ENCODE data around the gene OR1I1.

OR1I1 gene

GRCh38 chr19:15108145-15108844 lies 26.3 kb downstream of the OR1I1 start:
- no peak for DNase-seq (ENCODE audit: insufficient read length, low spot score)
- no peak for TF ChIP-seq TAF1 (IDR thresholded peaks at IDR 0.05; ENCODE audit: low read depth, low read length)
- no peak for TF ChIP-seq POLR2AphosphoS5 (IDR thresholded peaks at IDR 0.05; ENCODE audit: low read depth, low read length)
- no peak for TF ChIP-seq POU2F2 (IDR thresholded peaks at IDR 0.05; ENCODE audit: low read depth, low read length)
- TF ChIP-seq PAX5 (IDR thresholded peaks at IDR 0.05; ENCODE audit: insufficient read depth, low read length, severe bottlenecking), result no peak
- no peak for TF ChIP-seq POLR2A (IDR thresholded peaks at IDR 0.05; ENCODE audit: low read depth, low read length)
- no peak for TF ChIP-seq SPI1 (IDR thresholded peaks at IDR 0.05; ENCODE audit: low read depth, low read length)
- FAIRE-seq, result no peak

- DNase-seq (ENCODE audit: insufficient read length, low spot score), result no peak
- TF ChIP-seq TAF1 (IDR thresholded peaks at IDR 0.05; ENCODE audit: low read depth, low read length) (no peak), SPI1 (IDR thresholded peaks at IDR 0.05; ENCODE audit: low read depth, low read length) (no peak), POLR2A (IDR thresholded peaks at IDR 0.05; ENCODE audit: low read depth, low read length) (no peak), POLR2AphosphoS5 (IDR thresholded peaks at IDR 0.05; ENCODE audit: low read depth, low read length) (no peak), POU2F2 (IDR thresholded peaks at IDR 0.05; ENCODE audit: low read depth, low read length) (no peak), PAX5 (IDR thresholded peaks at IDR 0.05; ENCODE audit: insufficient read depth, low read length, severe bottlenecking) (no peak)
- no peak for FAIRE-seq
Measured at GRCh38 chr19:15108845-15109767, 27.1 kb downstream of the OR1I1 start.

- FAIRE-seq (no peak), DNase-seq (ENCODE audit: insufficient read length, low spot score) (no peak)
- no peak for TF ChIP-seq POU2F2 (IDR thresholded peaks at IDR 0.05; ENCODE audit: low read depth, low read length)
- TF ChIP-seq SPI1 (IDR thresholded peaks at IDR 0.05; ENCODE audit: low read depth, low read length), result no peak
- TF ChIP-seq POLR2AphosphoS5 (IDR thresholded peaks at IDR 0.05; ENCODE audit: low read depth, low read length), result no peak
- no peak for TF ChIP-seq TAF1 (IDR thresholded peaks at IDR 0.05; ENCODE audit: low read depth, low read length)
- no peak for TF ChIP-seq PAX5 (IDR thresholded peaks at IDR 0.05; ENCODE audit: insufficient read depth, low read length, severe bottlenecking)
- no peak for TF ChIP-seq POLR2A (IDR thresholded peaks at IDR 0.05; ENCODE audit: low read depth, low read length)
Measured at GRCh38 chr19:15109768-15110417, 27.9 kb downstream of the OR1I1 start.

GRCh38 chr19:15110418-15110815 lies 28.4 kb downstream of the OR1I1 start:
- DNase-seq (ENCODE audit: insufficient read length, low spot score) (no peak), FAIRE-seq (no peak)
- TF ChIP-seq POLR2A (IDR thresholded peaks at IDR 0.05; ENCODE audit: low read depth, low read length) (no peak), SPI1 (IDR thresholded peaks at IDR 0.05; ENCODE audit: low read depth, low read length) (no peak), POU2F2 (IDR thresholded peaks at IDR 0.05; ENCODE audit: low read depth, low read length) (no peak), POLR2AphosphoS5 (IDR thresholded peaks at IDR 0.05; ENCODE audit: low read depth, low read length) (no peak), TAF1 (IDR thresholded peaks at IDR 0.05; ENCODE audit: low read depth, low read length) (no peak), PAX5 (IDR thresholded peaks at IDR 0.05; ENCODE audit: insufficient read depth, low read length, severe bottlenecking) (no peak)

DNA sequence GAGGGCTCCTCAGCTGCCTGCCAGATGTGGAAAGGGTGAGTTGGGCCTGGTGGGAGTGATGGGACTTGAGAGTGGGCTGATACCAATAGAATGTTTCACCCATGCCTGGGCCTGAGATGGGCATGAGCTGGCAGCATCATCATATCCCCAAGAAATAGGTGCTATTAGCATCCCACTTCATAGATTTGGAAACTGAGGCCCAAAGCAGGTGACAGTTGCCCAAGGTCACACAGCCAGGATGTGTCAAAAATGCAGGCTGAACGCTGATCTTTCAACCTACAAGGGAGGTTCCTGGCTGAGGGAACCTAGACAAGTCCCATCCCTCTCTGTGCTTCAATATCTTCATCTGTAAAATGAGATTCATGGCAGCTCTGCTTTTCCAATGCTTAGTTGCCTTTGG lies 29.7 kb downstream of the OR1I1 start:
- TF ChIP-seq POLR2A (IDR thresholded peaks at IDR 0.05; ENCODE audit: low read depth, low read length), result no peak
- TF ChIP-seq POLR2AphosphoS5 (IDR thresholded peaks at IDR 0.05; ENCODE audit: low read depth, low read length), result no peak
- no peak for TF ChIP-seq PAX5 (IDR thresholded peaks at IDR 0.05; ENCODE audit: insufficient read depth, low read length, severe bottlenecking)
- no peak for TF ChIP-seq POU2F2 (IDR thresholded peaks at IDR 0.05; ENCODE audit: low read depth, low read length)
- no peak for TF ChIP-seq SPI1 (IDR thresholded peaks at IDR 0.05; ENCODE audit: low read depth, low read length)
- TF ChIP-seq TAF1 (IDR thresholded peaks at IDR 0.05; ENCODE audit: low read depth, low read length), result no peak
- DNase-seq (ENCODE audit: insufficient read length, low spot score), result no peak
- no peak for FAIRE-seq

GRCh38 chr19:15112385-15112784 lies 30.4 kb downstream of the OR1I1 start:
- DNase-seq (ENCODE audit: insufficient read length, low spot score) (no peak), FAIRE-seq (no peak)
- TF ChIP-seq POLR2AphosphoS5 (IDR thresholded peaks at IDR 0.05; ENCODE audit: low read depth, low read length) (no peak), PAX5 (IDR thresholded peaks at IDR 0.05; ENCODE audit: insufficient read depth, low read length, severe bottlenecking) (no peak), POLR2A (IDR thresholded peaks at IDR 0.05; ENCODE audit: low read depth, low read length) (no peak), SPI1 (IDR thresholded peaks at IDR 0.05; ENCODE audit: low read depth, low read length) (no peak), TAF1 (IDR thresholded peaks at IDR 0.05; ENCODE audit: low read depth, low read length) (no peak), POU2F2 (IDR thresholded peaks at IDR 0.05; ENCODE audit: low read depth, low read length) (no peak)

DNA sequence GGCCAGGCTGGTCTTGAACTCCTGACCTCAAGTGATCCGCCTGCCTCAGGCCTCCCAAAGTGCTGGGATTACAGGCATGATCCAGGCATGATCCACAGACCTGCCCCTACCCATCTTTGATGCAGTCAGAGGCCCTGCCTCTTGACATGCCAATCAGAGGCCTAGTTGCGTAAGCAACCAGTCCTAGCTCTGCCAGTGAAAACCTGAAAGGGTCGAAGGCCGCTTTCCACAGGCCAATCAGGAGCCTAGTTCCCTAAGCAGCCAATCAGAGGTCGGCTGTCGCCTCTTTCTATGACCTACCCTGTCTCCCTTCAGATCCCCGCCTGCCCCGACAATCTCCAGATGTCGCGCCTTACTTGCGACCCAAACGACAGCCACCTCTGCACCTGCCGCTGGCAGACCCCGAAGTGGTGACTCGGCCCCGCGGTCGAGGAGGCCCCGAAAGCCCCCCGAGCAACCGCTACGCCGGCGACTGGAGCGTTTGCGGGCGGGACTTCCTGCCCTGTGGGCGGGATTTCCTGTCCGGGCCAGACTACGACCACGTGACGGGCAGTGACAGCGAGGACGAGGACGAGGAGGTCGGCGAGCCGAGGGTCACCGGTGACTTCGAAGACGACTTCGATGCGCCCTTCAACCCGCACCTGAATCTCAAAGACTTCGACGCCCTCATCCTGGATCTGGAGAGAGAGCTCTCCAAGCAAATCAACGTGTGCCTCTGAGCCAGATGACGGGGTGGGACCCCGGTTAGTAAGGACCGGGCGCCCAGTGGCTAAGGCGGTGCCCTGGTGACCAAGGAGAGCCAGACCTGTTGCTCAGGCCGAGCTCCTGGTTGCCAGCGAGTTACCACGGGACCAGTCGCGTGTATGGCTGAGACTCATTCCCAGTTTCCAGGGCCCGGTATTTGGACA lies 31.5 kb downstream of the OR1I1 start:
- DNase-seq (ENCODE audit: insufficient read length, low spot score), result no peak
- FAIRE-seq, result no peak
- TF ChIP-seq TAF1 (IDR thresholded peaks at IDR 0.05; ENCODE audit: low read depth, low read length), result no peak

DNA sequence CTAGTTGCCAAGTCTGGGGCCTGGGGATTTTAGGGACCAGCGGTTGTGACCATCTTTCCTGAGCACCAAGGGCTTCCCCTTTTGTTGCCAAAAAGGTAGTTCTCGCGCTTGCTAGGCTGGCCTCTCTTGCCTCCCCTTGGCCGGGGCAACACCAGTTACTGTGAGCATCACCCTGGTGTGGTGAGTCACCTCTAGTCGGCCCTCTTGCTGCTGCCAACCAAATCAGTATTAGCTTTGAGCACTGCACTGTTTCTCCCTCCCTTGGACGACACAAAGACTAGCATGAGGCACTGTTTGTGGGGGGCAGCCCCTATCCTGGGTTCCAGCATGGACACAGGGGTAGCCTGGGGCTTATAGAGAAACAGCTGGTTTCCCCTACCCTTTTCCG lies 32.1 kb downstream of the OR1I1 start:
- TF ChIP-seq POLR2A (IDR thresholded peaks at IDR 0.05; ENCODE audit: low read depth, low read length), result no peak
- no peak for TF ChIP-seq PAX5 (IDR thresholded peaks at IDR 0.05; ENCODE audit: insufficient read depth, low read length, severe bottlenecking)
- no peak for TF ChIP-seq POU2F2 (IDR thresholded peaks at IDR 0.05; ENCODE audit: low read depth, low read length)
- TF ChIP-seq SPI1 (IDR thresholded peaks at IDR 0.05; ENCODE audit: low read depth, low read length), result no peak
- no peak for TF ChIP-seq POLR2AphosphoS5 (IDR thresholded peaks at IDR 0.05; ENCODE audit: low read depth, low read length)
- TF ChIP-seq TAF1 (IDR thresholded peaks at IDR 0.05; ENCODE audit: low read depth, low read length), result no peak
- no peak for FAIRE-seq
- DNase-seq (ENCODE audit: insufficient read length, low spot score), result no peak
